ENCODE measurements around the gene EIF4G3.

DNA sequence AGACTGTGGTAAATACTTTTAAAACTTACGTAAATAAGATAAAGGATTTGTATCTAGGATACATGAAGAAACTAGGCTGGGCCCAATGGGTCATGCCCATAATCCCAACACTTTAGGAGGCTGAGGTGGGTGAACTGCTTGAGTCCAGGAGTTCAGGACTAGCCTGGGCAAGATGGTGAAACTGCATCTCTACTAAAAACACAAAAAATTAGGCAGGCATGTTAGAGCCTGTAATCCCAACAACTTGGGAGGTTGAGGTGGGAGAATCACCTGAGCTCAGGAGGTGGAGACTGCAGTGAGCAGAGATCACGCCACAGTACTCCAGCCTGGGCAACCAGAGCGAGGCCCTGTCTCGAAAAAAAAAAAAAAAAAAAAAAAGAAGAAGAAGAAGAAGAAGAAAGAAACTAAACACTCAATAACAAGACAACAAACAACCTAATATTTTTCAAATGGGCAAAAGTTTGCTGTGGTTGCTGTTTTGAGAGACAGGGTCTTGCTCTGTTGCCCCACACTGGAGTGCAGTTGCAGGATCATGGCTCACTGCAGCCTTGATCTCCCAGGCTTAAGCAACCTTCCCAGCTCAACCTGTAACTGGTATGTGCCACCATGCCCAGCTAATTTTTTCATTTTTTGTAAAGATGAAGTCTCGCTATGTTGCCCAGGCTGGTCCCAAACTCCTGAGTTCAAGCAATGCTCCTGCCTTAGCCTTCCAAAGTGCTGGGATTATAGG lies 78.3 kb downstream of the EIF4G3 start:
- TF ChIP-seq, protein P1, sequence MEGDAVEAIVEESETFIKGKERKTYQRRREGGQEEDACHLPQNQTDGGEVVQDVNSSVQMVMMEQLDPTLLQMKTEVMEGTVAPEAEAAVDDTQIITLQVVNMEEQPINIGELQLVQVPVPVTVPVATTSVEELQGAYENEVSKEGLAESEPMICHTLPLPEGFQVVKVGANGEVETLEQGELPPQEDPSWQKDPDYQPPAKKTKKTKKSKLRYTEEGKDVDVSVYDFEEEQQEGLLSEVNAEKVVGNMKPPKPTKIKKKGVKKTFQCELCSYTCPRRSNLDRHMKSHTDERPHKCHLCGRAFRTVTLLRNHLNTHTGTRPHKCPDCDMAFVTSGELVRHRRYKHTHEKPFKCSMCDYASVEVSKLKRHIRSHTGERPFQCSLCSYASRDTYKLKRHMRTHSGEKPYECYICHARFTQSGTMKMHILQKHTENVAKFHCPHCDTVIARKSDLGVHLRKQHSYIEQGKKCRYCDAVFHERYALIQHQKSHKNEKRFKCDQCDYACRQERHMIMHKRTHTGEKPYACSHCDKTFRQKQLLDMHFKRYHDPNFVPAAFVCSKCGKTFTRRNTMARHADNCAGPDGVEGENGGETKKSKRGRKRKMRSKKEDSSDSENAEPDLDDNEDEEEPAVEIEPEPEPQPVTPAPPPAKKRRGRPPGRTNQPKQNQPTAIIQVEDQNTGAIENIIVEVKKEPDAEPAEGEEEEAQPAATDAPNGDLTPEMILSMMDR (IDR thresholded peaks at IDR 0.05), result no peak
- TF ChIP-seq POLR2A (IDR thresholded peaks at IDR 0.05), result no peak

All from gastroesophageal sphincter (tissue), 3 donors.